LNCaP clone FGC (cell line): ENCODE data around the gene USF3.

Source experiments
- DNase-seq: peaks from one replicate; pipeline ENCODE4 v3.0.0-alpha.2; 2011; ENCODE audit warnings: low read depth
- H3K4me3 ChIP-seq: 2 replicates; pipeline ENCODE4 v1.5.1; 2011; ENCODE audit warnings: mild to moderate bottlenecking, low read depth, low read length, control low read depth
- CTCF ChIP-seq: IDR thresholded peaks from 2 replicates; pipeline ENCODE4 v1.5.1; 2012; ENCODE audit warnings: mild to moderate bottlenecking; ENCODE audit not compliant: control insufficient read depth, insufficient read depth; ENCODE audit errors: extremely low read depth

The USF3 gene

DNA sequence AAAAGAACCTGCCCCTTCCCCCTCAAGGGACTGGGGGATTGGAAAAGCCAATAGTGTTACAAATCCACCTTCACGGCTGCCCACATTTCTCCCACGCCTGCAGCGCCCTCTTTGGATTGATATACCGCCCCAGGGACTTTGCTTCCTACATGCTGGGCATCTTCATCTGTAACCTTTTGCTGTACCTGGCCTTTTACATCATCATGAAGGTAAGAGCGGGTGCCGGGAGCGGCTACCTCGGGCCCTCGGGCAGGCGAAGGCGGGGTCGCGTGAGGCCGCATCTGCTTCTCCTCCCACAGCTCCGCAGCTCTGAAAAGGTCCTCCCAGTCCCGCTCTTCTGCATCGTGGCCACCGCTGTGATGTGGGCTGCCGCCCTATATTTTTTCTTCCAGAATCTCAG lies 73.1 kb downstream of the USF3 start:
- H3K4me3 ChIP-seq = no peak overlapping the region
- no peak for DNase-seq
- peak; percentile 33; the same call in 1 of the 2 replicates for TF ChIP-seq CTCF

GRCh38 chr3:113620091-113620490 lies 76.4 kb downstream of the USF3 start:
- TF ChIP-seq CTCF = no peak
- no peak for DNase-seq
- H3K4me3 ChIP-seq = no peak overlapping the region

GRCh38 chr3:113617726-113618125 lies 78.7 kb downstream of the USF3 start:
- no peak for DNase-seq
- H3K4me3 ChIP-seq = no peak overlapping the region
- TF ChIP-seq CTCF = no peak

DNA sequence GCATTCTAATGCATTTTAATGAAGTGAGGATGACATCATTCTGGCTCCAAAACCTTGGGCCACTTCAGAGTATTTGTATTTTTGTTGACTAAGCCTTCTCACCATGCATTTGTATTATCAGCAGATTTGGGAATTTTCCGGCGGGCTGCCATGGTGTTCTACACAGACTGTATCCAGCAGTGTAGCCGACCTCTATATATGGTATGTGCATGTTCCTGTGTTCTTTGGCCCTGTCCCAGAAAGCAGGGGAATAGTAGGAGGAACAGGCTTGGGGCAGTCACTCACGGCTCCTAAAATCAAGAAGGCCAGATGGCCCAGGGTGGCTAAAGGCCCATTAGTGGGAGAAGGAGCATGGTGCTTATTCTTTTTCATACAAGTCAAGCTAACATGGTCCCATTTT lies 80.5 kb downstream of the USF3 start:
- peak; percentile 30 for DNase-seq
- no peak for TF ChIP-seq CTCF
- H3K4me3 ChIP-seq = no peak overlapping the region

DNA sequence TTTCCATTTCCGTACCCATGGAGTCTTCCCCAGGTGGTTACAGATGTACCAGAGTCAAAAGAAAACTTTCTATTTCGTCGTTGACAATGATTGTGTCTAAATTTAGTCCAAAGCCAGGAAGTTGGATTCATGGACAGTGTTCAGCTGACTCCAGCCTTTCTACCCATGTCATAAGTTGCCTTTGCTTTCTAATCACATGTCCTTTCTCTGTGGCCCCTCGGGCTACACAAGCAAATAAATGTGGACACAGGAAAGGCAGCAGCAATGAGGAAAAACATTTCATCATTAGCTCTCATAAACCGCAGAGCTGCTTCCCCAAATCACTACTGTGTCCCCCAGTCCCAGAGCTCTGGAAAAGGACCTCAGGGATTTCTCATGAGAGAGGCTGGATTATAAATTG lies 82.0 kb downstream of the USF3 start:
- TF ChIP-seq CTCF = no peak
- H3K4me3 ChIP-seq = no peak overlapping the region
- DNase-seq = no peak

- H3K4me3 ChIP-seq = no peak overlapping the region
- DNase-seq = no peak
Measured at GRCh38 chr3:113607219-113607596, 89.2 kb downstream of the USF3 start.

More at GRCh38 chr3:113607219-113607596, 89.2 kb downstream of the USF3 start:
- no peak for TF ChIP-seq CTCF
